ENCODE measurements around the gene IQSEC2. TPM values are rescaled to one million over a fixed set of nuclear protein-coding genes. Genes with fewer than 3 reads are reported as not detected.
A peak's percentile ranks its signal among the peaks of the same experiment; 100 is the strongest.

IQSEC2 gene
- total RNA-seq, 1 experiment from 2014 or later, result 8.5 TPM

GRCh38 chrX:53324085-53324484 is 42.7 kb upstream of the IQSEC2 start:
- DNase-seq (no peak), ATAC-seq (no peak)
- H4K20me1 ChIP-seq (ENCODE audit: low read length), result no peaks in the 10 kb centered on the region
- H3K27ac ChIP-seq (ENCODE audit: low read length), result no peak overlapping the region
- ChIA-PET CTCF (no interaction called here), POLR2A (ENCODE audit: unreplicated experiment) (no interaction called here)
- TF ChIP-seq CTCF (conservative IDR thresholded peaks at IDR 0.05; ENCODE audit: low read depth, low read length) (no peak), EZH2phosphoT487 (IDR thresholded peaks at IDR 0.05; ENCODE audit: borderline replicate concordance, low read length) (no peak), EZH2 (IDR thresholded peaks at IDR 0.05; ENCODE audit: low read length, unreplicated experiment) (no peak)
- no peak overlapping the region for H3K4me3 ChIP-seq (ENCODE audit: low read length)
- no peaks in the 10 kb centered on the region for H3K36me3 ChIP-seq (ENCODE audit: low read depth, low read length)
- H3F3A ChIP-seq (ENCODE audit: low read length, unreplicated experiment), result no peaks in the 10 kb centered on the region
- H2AFZ ChIP-seq (ENCODE audit: low read length), result no peak overlapping the region
- H3K4me1 ChIP-seq (ENCODE audit: insufficient read depth, low read length), result 0 out of 2 replicates have a peak, but pooled peaks cover 9% of the 10 kb centered on the region
- no peak overlapping the region for H3K9ac ChIP-seq (ENCODE audit: low read length)
- intact Hi-C loops (cut with micrococcal nuclease), result no loop called here
- peaks cover 21% of the 10 kb centered on the region for H3K27me3 ChIP-seq (ENCODE audit: low read length)
- H3K4me2 ChIP-seq (ENCODE audit: low read length), result no peak overlapping the region
- no TSS peak for BruUV-seq (replicated peaks)
- no peaks in the 10 kb centered on the region for H3K79me2 ChIP-seq (ENCODE audit: low read length)
- H3K9me2 ChIP-seq (replicated peaks; ENCODE audit: low read length), result no peaks in the 10 kb centered on the region
- no peaks in the 10 kb centered on the region for H3K9me3 ChIP-seq (ENCODE audit: low read length)

GRCh38 chrX:53323196-53323595 is 41.8 kb upstream of the IQSEC2 start:
- H3K27me3 ChIP-seq (ENCODE audit: low read length), result peaks cover 21% of the 10 kb centered on the region
- CTCF ChIA-PET, result no interaction called here
- no peak overlapping the region for H3K9ac ChIP-seq (ENCODE audit: low read length)
- no peaks in the 10 kb centered on the region for H3K36me3 ChIP-seq (ENCODE audit: low read depth, low read length)
- ATAC-seq, result no peak
- no peaks in the 10 kb centered on the region for H4K20me1 ChIP-seq (ENCODE audit: low read length)
- H3K4me3 ChIP-seq (ENCODE audit: low read length), result no peak overlapping the region
- no peaks in the 10 kb centered on the region for H3K9me2 ChIP-seq (replicated peaks; ENCODE audit: low read length)
- BruUV-seq (replicated peaks), result no TSS peak
- no peak overlapping the region for H3K4me2 ChIP-seq (ENCODE audit: low read length)
- H3K79me2 ChIP-seq (ENCODE audit: low read length), result no peaks in the 10 kb centered on the region
- POLR2A ChIA-PET (ENCODE audit: unreplicated experiment), result no interaction called here
- DNase-seq, result no peak
- no peak overlapping the region for H3K27ac ChIP-seq (ENCODE audit: low read length)
- TF ChIP-seq CTCF (conservative IDR thresholded peaks at IDR 0.05; ENCODE audit: low read depth, low read length), result no peak
- TF ChIP-seq EZH2phosphoT487 (IDR thresholded peaks at IDR 0.05; ENCODE audit: borderline replicate concordance, low read length), result no peak
- TF ChIP-seq EZH2 (IDR thresholded peaks at IDR 0.05; ENCODE audit: low read length, unreplicated experiment), result no peak
- H3F3A ChIP-seq (ENCODE audit: low read length, unreplicated experiment), result no peaks in the 10 kb centered on the region
- intact Hi-C loops (cut with micrococcal nuclease), result no loop called here
- no peaks in the 10 kb centered on the region for H3K9me3 ChIP-seq (ENCODE audit: low read length)
- no peak overlapping the region for H2AFZ ChIP-seq (ENCODE audit: low read length)
- 0 out of 2 replicates have a peak, but pooled peaks cover 9% of the 10 kb centered on the region for H3K4me1 ChIP-seq (ENCODE audit: insufficient read depth, low read length)

GRCh38 chrX:53321943-53322497 is 40.6 kb upstream of the IQSEC2 start:
- CTCF ChIA-PET, result no interaction called here
- H3K4me2 ChIP-seq (ENCODE audit: low read length), result peak overlapping the region; percentile 68; the same call in 1 of the 2 replicates
- POLR2A ChIA-PET (ENCODE audit: unreplicated experiment), result no interaction called here
- H3K27ac ChIP-seq (ENCODE audit: low read length), result no peak overlapping the region
- no peak overlapping the region for H3K9ac ChIP-seq (ENCODE audit: low read length)
- ATAC-seq (no peak), DNase-seq (no peak)
- BruUV-seq (replicated peaks), result no TSS peak
- no peaks in the 10 kb centered on the region for H3K79me2 ChIP-seq (ENCODE audit: low read length)
- no peaks in the 10 kb centered on the region for H3F3A ChIP-seq (ENCODE audit: low read length, unreplicated experiment)
- H2AFZ ChIP-seq (ENCODE audit: low read length), result no peak overlapping the region
- TF ChIP-seq EZH2phosphoT487 (IDR thresholded peaks at IDR 0.05; ENCODE audit: borderline replicate concordance, low read length), result no peak
- TF ChIP-seq EZH2 (IDR thresholded peaks at IDR 0.05; ENCODE audit: low read length, unreplicated experiment), result no peak
- TF ChIP-seq CTCF (conservative IDR thresholded peaks at IDR 0.05; ENCODE audit: low read depth, low read length), result no peak
- no peaks in the 10 kb centered on the region for H3K9me3 ChIP-seq (ENCODE audit: low read length)
- H3K9me2 ChIP-seq (replicated peaks; ENCODE audit: low read length), result no peaks in the 10 kb centered on the region
- H3K4me1 ChIP-seq (ENCODE audit: insufficient read depth, low read length), result 0 out of 2 replicates have a peak, but pooled peaks cover 9% of the 10 kb centered on the region
- H4K20me1 ChIP-seq (ENCODE audit: low read length), result no peaks in the 10 kb centered on the region
- H3K36me3 ChIP-seq (ENCODE audit: low read depth, low read length), result no peaks in the 10 kb centered on the region
- H3K4me3 ChIP-seq (ENCODE audit: low read length), result no peak overlapping the region
- intact Hi-C loops (cut with micrococcal nuclease), result no loop called here
- peaks cover 21% of the 10 kb centered on the region for H3K27me3 ChIP-seq (ENCODE audit: low read length)
